Stimulated activated CD4-positive, alpha-beta T cell treated with anti-CD3 and anti-CD28 coated beads, TNF-alpha, amount 100 ng/mL, for 4 hours (primary cell): ENCODE data around the gene BCL2.

Source experiments
- DNase-seq, 3 experiments: peaks; one replicate each; pipeline ENCODE4 v3.0.0-alpha.2; 2020; ENCODE audit warnings: low read depth in 3 of 3

BCL2 gene

DNA sequence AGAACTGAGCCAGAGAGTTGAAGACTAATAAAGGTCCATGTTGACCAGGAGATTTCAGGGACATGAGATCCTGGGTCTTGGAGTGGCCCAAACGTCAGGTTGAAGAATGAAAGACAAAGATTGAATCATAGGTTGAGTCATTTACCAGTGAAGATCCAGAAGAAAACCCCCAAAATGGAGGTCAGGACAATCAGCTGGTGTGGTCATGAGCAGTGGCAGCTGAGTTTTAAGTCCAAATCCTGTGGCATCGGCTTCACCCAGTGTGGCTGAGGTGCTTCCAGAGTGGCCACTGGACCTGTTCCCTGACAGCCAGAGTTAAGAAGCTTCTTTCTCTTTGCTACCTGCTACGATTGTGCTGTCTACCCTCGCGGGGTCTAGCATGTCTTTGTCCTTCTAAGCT is 234.0 kb downstream of the BCL2 start:
- DNase-seq = no peak

DNA sequence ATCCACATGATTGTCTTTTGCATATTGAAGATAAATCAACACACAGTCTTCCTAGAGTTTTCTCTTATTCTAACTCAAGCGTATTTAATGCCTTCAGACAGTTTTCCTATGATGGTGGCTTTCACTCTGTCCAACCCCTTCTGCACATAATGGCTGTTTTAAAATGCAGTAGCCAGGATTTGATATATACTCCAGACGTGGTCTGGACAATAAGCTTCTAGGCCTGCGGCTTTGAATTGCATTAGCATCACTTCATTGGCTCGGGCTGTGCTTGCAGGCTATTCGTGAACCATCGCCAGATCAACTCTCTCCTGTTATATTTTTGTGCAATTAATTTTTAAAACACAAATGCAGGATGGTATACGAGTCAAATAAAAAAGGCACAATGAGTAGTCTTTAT is 235.3 kb downstream of the BCL2 start:
- no peak for DNase-seq

- no peak for DNase-seq
These were observed 236.0 kb downstream of the BCL2 start for GRCh38 chr18:63083555-63083954.

GRCh38 chr18:63083020-63083531 is 236.5 kb downstream of the BCL2 start:
- no peak for DNase-seq

GRCh38 chr18:63082366-63083019 is 237.1 kb downstream of the BCL2 start:
- DNase-seq = no peak

- no peak for DNase-seq
These were observed 240.5 kb downstream of the BCL2 start for GRCh38 chr18:63079114-63079513.

DNA sequence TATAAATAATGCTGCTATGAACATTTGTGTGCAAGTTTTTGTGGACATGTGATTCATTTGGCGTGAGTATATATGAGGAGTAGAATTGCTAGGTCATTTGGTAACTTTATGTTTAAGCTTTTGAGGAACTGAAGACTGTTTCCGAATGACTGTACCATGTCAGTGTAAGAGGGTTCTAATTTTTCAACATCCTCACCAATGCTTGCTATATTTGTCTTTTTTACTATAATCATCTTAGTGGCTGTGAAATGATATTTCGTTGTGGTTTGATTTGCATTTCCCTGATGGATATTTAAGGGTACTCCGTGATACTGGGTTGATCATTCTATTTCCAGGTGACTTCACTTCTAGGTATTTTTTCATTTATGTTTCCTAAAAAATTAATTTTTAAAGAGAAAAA is 241.1 kb downstream of the BCL2 start:
- DNase-seq = no peak

- peak; percentile 13 to 37 (median 20) for DNase-seq
These were observed 244.6 kb downstream of the BCL2 start for GRCh38 chr18:63074981-63075404.

DNA sequence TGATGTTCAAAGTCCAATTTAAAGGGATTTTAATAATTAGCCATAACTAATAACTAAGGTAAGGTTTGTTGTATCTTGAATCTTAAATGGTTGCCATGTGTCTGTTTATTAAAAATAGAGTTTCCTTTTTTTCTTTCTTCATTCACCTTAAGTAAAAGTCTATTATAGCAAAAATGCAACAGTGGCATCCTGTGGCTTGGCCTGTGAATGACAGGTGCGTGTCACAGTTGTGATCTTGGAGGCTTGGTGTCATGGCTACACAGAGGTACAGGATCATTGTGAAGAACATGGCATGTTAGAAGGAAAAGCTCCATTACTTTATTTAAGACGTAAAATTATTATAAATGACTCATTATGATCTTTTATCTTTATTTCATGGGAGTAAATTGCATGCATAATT is 246.1 kb downstream of the BCL2 start:
- DNase-seq = no peak
